Measurements from ENCODE around the gene ZSCAN31.

GRCh38 chr6:28353356-28353755 lies 17.4 kb upstream of the ZSCAN31 start:
- TF ChIP-seq EZH2phosphoT487 (IDR thresholded peaks at IDR 0.05; ENCODE audit: insufficient read depth, low read depth): no peak
- TF ChIP-seq EZH2 (IDR thresholded peaks at IDR 0.05; ENCODE audit: insufficient read depth, poor library complexity, severe bottlenecking): no peak

Data from GM23248 (cell line).